ENCODE measurements around the gene SSBP4. TPM values are rescaled to one million over a fixed set of nuclear protein-coding genes. Genes with fewer than 3 reads are reported as not detected.

SSBP4 gene
- total and polyA plus RNA-seq, 12 donors = 9.1 to 160 (median 73.7) TPM

GRCh38 chr19:18439910-18440237 is 20.7 kb downstream of the SSBP4 start:
- H3K4me1 ChIP-seq (replicated peaks in 1 of 2) = peaks cover 25 to 29% of the 10 kb centered on the region in 2 donors
- DNase-seq = no peak
- H3K27me3 ChIP-seq = no peaks in the 10 kb centered on the region
- intact Hi-C loops (cut with DNase I) = loop anchor here in 1 of 2 donors (10.0 kb wide), 1 partner anchor 235 kb away; no protein-coding TSS in a partner anchor
- H3K27ac ChIP-seq = peak overlapping the region in 3 of 5 donors; percentile 66 to 92 (median 77)
- TF ChIP-seq POLR2A (IDR thresholded peaks at IDR 0.05) = no peak
- TF ChIP-seq, protein P1, sequence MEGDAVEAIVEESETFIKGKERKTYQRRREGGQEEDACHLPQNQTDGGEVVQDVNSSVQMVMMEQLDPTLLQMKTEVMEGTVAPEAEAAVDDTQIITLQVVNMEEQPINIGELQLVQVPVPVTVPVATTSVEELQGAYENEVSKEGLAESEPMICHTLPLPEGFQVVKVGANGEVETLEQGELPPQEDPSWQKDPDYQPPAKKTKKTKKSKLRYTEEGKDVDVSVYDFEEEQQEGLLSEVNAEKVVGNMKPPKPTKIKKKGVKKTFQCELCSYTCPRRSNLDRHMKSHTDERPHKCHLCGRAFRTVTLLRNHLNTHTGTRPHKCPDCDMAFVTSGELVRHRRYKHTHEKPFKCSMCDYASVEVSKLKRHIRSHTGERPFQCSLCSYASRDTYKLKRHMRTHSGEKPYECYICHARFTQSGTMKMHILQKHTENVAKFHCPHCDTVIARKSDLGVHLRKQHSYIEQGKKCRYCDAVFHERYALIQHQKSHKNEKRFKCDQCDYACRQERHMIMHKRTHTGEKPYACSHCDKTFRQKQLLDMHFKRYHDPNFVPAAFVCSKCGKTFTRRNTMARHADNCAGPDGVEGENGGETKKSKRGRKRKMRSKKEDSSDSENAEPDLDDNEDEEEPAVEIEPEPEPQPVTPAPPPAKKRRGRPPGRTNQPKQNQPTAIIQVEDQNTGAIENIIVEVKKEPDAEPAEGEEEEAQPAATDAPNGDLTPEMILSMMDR (IDR thresholded peaks at IDR 0.05) = no peak
- H3K36me3 ChIP-seq (replicated peaks in 1 of 2) = peaks cover 0 to 16% of the 10 kb centered on the region in 2 donors
- H3K9me3 ChIP-seq (replicated peaks in 1 of 3) = no peaks in the 10 kb centered on the region
- 68 to 79% (median 75%) methylated on average over 9 of the region's 9 CpGs for WGBS, 4 donors
- H3K4me3 ChIP-seq = no peak overlapping the region

DNA sequence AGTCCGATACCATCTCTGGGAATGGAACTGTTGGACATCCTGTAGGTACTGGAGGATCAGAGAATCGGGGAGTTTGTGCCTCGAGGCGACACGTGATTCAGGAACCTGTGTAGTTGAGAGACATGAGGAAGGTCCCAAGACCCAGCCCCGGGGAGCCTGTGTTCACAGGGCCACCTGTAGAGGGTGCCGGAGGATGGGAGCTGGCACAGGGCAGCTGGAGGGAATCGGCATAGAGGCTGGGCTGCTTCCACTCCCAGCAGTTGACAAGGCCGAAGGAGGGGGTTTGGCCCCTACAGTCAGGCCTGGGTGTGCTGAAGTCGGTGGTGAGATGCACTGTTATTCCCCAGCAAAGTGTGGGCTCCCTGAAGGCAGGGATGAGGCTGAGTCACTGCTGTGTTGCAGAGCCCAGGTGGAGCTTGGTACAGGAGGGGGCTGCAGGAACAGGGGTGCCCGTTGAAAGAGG is 21.2 kb downstream of the SSBP4 start:
- intact Hi-C loops (cut with DNase I) = loop anchor here in 1 of 2 donors (10.0 kb wide), 1 partner anchor 234 kb away; no protein-coding TSS in a partner anchor
- peak in 5 of 7 donors; percentile 39 to 73 (median 51) for DNase-seq
- WGBS, 4 donors = 46 to 63% (median 54%) methylated on average over 8 to 11 of the region's 11 CpGs
- H3K9me3 ChIP-seq (replicated peaks in 1 of 3) = no peaks in the 10 kb centered on the region
- H3K36me3 ChIP-seq (replicated peaks in 1 of 2) = peaks cover 0 to 20% of the 10 kb centered on the region in 2 donors
- TF ChIP-seq, protein P1 (IDR thresholded peaks at IDR 0.05) = peak in 3 of 6 experiments; percentile 18 to 37 (median 24)
- TF ChIP-seq POLR2A (IDR thresholded peaks at IDR 0.05) = no peak
- H3K27ac ChIP-seq = peak overlapping the region in 1 of 5 donors; percentile 38
- no peak overlapping the region for H3K4me3 ChIP-seq
- peaks cover 25 to 29% of the 10 kb centered on the region in 2 donors for H3K4me1 ChIP-seq (replicated peaks in 1 of 2)
- H3K27me3 ChIP-seq = no peaks in the 10 kb centered on the region

- Histone ChIP-seq H3K4me3 (no peak overlapping the region), H3K9me3 (replicated peaks in 1 of 3) (no peaks in the 10 kb centered on the region), H3K4me1 (replicated peaks in 1 of 2) (peaks cover 25 to 29% of the 10 kb centered on the region in 2 donors), H3K27ac (peak overlapping the region in 1 of 5 donors; percentile 38), H3K36me3 (replicated peaks in 1 of 2) (peaks cover 0 to 27% of the 10 kb centered on the region in 2 donors), H3K27me3 (no peaks in the 10 kb centered on the region)
- intact Hi-C loops (cut with DNase I) = loop anchor here in 1 of 2 donors (10.0 kb wide), 1 partner anchor 234 kb away; no protein-coding TSS in a partner anchor
- WGBS, 4 donors = 66 to 78% (median 75%) methylated on average over 10 to 23 of the region's 23 CpGs
- TF ChIP-seq, protein P1 (IDR thresholded peaks at IDR 0.05) = no peak
- no peak for TF ChIP-seq POLR2A (IDR thresholded peaks at IDR 0.05)
- peak in 2 of 7 donors; percentile 4 to 35 for DNase-seq
These were observed 22.0 kb downstream of the SSBP4 start for GRCh38 chr19:18440936-18441803.
